Amniotic epithelial cell (primary cell): ENCODE results near the gene SLC38A6.
"Not testable (repeated sequence)": the region's sequence is repeated elsewhere in the genome, so short reads cannot be mapped to it uniquely, and the experiment has no call there.

Experiments
- DNase-seq: peaks from one replicate; pipeline ENCODE4 v3.0.0-alpha.2; 2010; ENCODE audit warnings: low read depth

The SLC38A6 gene

DNA sequence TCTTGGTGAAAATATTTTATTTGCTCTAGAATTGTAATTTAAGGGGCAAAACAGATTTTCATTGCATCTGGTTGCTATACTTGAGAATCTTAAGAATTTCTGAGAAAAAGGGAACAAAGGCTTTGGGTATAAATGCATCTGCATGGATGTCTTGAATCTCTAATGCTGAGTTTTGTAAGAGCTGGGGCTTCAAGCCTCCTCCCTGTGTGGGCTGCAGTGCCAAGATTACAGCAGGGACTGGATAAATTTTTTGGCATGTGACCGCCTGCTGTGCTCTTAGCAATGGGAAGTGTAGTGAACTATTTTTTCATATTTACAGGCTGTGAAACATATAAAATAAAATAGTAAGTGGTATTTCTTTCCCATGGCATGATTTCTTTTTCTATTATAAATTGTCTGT lies 70.0 kb downstream of the SLC38A6 start:
- DNase-seq: no peak

DNA sequence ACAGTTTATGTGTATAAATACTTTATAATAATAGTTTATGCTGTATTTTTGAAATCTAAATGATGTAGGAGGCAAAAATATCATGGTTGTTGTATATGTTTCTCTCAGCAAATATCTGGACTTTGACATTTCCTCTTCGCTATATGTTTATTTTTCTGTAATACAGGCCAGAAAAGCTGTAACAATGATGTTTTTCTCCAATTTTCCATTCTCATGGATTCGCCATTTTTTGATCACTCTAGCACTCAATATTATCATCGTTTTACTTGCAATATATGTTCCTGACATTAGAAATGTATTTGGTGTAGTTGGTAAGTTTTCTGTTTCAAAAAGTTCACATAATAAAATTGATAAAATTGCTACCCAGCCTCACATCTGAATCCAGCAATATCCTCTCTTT lies 70.6 kb downstream of the SLC38A6 start:
- DNase-seq: no peak

DNA sequence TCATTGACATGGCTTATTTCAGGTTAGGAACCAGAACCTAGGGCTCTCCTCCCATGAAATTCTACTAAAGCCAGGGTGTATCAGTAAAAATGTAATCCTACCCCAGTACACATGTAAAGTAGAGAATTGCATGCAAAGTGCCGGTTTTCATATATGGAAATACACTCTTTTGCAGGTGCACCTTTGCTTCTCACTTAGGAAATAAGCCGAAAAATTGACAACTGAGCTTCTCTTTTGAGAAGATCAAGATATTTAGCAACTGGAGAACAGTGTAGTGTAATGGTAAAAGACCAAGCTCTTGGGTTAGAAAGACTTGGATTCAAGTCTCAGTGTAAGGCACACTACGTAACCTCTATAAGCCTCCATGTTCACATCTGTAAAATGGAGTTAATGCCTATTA lies 82.4 kb downstream of the SLC38A6 start:
- DNase-seq: no peak

DNA sequence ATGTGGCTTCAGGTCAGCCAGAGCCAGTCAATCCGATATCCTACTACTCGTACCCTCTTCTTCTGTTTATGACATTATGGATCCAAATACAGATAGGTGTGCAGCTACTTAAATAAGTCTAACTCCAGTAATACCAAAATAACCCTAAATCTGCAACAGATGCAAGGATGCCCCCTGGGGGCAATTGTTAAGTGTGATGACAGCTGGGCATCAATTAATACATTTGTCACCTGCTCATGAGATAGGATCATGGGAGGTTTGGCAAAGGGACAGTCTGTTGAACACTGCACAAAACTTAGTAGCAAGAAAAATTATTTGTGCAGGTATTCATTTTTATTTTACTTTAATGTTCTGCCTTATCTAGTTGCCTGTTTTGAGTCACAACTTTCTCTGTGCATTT lies 83.2 kb downstream of the SLC38A6 start:
- DNase-seq: no peak

DNA sequence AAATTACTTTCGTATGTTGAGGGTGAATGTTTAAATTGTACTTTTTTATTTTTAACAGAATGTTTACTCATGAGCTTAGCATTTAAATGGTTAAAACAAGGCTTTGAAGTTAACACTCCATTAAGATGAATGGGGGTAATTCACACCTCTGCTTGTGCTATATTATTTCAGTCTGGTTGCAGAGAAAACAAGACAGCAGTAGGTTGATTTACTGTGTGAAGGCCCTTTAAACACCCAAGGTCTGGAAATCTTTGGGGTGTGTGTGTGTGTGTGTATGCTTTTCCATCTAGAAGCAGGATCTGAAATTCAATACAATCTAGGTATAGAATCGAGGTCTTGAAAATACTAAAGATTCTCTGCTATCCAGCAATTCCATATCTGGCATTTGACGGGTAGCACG lies 83.8 kb downstream of the SLC38A6 start:
- no peak for DNase-seq

DNA sequence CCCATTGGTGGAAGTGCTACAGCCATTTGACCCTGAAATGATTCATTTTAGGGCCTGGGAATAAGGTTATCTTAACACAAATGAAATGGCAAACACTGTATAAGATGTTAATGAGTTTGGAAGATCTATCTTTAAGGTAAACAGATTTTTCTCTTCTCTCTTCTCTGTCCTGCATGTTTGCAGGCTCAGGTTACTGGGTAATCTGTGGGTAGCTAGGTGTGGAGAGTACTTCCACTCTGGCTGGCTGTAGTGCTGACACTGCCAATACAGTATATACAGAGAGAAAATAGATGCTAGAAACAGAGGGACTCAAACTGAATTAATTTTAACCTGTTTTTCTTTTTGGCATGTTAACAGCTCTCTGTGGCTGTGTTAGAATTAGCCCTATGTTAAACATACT lies 84.6 kb downstream of the SLC38A6 start:
- DNase-seq: no peak

DNA sequence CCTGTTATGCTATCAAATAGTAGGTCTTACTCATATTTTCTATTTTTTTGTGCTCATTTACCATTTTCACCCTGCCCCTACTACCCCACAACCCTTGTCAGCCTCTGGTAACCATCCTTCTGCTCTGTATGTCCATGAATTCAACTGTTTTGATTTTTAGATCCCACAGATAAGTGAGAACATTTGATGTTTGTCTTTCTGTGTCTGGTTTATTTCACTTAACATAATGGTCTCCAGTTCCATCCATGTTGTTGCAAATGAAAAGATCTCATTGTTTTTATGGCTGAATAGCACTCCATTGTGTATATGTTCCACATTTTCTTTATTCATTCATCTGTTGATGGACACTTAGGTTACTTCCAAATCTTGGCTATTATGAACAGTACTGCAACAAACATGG lies 91.4 kb downstream of the SLC38A6 start:
- DNase-seq: not testable (repeated sequence)

DNA sequence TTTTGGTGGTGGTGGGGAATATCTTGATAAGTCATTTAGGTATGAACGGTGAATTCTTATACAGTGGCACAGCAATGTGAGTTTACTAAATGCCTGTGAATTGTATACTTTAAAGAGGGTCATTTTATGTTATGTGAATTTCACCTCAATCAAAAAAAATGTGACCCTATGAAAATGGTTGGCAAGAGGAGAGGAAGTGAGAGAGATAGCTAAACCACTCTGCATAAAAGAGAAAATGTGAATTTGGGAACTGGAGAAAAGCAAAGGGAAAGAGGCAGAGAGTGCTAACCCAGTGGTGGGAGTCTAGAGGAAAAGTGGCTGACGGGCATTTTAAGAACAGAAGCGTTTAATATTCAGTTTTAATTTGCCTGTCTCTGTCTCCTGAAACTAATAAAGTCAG lies 93.8 kb downstream of the SLC38A6 start:
- DNase-seq: no peak

DNA sequence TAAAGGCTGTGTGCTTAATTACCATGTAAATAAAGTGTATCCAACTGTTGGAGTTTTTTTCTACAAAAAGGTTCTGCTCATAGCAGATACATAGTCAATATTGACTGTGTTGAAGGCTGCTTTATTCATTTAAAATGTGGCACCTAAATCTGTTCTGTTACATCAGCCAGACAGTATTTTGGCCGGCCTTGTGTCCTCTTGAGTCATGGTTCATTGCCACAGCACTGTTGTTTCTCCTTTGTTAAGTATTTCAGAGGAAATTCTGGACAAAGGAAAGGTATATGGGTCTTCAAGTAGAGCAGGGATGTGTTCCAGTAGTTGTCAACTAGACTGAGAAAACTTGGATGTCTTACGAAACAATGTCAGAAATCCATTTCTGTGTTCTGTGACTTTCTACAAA lies 95.5 kb downstream of the SLC38A6 start:
- DNase-seq: no peak

DNA sequence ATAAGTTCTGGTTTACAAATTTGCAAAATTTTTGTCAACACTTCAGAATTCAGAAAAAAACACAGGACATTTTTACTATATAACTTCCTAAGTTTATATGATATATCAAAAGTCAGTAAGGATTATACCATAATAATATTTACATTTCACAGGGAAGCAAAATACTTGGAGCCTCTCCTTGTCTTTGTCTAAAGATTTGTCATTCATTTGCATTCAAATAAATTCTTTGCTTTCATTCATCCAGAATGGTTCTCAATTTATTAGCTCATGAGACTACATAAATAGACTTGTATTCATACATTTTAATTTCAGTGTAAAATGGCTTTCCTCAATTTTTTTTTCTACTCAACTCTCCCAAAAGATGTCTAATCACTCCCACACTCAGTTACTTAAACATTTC lies 96.4 kb downstream of the SLC38A6 start:
- DNase-seq: no peak

DNA sequence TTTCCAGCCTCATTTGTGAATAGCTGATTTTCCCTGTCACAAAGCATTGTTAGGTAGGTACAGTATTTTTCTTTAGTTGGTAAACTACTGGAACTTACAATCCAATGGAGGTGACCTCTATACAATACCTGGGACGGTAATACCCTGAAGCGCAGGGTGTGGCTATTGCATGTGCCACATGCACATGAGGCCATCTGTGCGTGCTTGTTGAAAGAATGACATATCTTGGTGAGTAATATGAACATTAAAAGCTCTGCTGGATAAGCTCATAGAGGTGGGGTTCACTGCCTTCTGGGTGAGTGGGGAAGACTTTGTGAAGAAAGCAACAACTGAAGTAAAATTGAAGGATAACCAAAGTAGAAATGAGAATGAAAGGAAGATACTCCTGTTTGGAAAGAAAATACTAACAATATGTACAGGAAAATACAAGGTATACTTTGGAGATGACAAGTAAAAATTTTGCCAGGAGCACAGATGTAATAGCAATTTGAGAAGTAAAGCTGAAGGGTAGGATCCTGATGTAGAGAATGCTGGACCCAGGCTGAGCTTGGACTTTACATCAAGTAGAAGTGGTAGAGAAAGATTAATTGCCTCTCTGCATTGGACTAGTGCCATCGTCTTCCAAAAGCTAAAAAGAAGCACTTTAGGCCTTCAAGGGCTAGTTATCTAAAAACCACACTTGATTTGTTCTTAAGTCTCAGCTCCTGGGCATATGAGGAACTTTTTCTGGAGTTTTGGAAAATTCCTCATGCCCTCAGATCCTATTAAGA lies 97.1 kb downstream of the SLC38A6 start:
- no peak for DNase-seq

DNA sequence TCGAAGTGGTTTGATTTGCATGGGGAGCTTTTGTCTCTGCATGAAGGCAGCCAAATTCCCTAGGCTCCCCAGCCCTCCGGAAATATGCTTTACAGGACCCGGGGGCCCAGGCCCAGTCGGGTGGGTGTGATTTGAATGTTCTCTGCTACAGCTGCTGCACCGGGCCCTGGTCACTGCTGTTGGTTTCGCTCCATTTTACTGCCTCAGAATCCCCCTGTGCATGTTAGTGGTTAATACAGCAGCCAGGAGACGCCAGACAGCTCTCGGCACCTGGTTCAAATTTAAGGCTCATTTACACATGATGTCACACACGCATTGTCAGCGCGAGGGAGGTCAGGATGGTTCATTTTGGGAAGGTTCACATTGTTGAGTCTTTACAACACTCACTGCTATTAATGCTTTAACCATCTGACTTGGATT lies 99.6 kb downstream of the SLC38A6 start:
- no peak for DNase-seq

DNA sequence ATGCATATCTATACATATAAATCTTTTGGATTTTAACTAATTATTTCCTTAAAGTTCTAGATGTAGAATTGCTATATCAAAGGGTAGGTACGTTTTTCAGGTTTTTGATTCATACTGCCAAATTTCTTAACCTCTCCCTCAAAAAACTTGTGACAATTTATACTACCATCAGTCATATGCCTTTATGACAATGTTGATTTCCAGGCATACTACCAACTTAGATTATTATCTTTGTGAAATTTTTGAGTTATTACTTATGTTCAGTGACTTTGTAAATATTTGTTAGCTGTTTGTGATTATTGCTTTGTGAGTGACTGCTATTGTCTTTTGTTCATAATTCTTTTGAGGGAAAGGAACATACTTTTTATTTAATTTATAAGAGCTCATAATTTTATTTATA lies 107.0 kb downstream of the SLC38A6 start:
- DNase-seq: no peak

DNA sequence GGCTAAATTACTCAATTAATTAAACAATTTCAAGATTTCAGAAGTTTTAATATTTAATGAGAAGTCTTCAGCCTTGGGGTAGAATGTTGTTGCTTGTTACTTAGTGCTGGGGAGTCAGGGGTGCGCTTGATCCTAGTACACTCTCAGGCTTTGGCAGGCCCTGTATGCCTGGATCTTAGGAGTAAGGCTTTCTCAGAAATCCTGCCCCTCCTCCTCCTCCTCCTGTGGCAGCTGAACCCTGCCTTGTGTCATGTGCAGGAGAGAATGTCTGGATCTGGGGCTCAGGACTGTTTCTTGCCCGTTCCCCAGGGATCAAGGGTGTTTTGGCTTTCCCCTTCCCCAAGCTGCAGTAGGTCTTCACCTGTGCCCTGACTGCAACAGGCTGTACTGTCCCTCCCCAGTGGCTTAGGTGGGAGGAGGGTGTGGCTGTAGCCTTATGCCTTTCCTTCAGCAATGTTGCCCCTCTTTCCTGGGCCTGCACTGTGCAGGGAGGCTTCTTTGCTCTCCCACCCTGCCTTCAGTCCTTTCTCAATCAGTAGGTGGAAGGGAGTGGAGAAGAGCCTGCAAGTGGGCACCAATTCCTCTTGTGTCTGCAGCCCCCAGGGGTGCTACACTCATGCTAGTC lies 108.2 kb downstream of the SLC38A6 start:
- DNase-seq: no peak

DNA sequence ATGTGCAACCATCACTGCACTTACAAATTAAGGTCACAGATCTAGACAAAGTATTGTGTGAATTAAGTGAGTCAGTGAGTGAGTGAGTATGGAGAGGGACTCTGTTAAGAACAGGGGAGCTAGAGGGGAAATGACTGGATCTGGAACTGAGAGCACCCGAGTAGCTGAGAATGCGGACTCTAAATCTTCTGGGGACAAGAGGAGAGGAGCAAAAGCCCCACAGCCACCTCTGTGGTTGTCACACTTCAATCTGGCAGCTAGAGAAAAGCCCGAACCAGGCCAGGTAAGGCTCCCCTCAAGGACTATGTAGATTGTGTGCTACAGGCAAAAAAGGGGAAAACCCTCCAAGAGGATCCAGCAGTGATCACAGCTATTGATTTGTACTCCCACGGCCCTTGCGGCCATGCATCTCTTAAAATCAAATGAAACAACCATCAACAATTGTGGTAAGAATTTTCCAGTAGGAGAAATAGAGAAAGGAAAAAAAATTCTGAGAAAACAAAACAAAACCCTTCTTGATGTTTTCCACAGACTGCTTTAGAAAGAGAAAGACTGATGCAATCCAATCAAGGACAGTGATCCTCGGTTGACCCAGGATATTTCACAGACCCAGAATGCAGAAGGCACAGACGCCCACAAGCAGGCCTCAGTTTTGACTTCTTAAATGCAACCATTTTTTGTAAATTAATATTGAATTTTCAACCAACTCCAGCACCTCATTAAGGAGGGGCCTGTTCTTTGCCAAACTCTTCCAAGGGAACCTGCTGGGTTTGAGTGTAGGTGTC lies 109.6 kb downstream of the SLC38A6 start:
- DNase-seq: peak; percentile 29

DNA sequence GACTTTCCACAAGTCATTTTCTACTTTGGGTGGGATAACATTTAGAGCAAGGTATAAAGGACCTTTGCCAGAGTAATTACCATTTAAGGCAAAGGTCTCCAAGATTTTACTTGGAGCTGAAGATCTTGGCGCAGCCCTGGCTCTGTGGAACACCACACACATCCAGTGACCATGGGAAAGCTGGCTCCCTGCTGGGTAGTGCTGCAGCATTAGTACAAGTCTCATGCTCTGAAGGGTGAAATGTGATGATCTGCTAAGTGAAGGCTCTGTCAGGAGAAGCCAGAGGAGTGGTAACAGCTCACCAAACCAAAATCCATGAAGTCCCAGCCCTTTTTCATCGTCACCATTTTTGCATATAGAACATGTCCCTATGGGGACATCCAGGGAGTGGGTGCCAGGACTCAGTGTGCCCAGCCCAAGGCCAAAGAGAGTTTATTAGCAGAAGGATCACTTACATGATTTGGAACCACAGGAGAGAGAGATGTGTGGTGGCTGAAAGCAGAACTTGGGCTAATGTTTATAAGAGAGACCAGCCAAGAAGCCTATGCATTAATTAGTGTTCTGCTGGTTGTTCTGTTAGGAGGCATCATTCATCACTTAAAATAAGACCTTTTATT lies 110.7 kb downstream of the SLC38A6 start:
- no peak for DNase-seq

DNA sequence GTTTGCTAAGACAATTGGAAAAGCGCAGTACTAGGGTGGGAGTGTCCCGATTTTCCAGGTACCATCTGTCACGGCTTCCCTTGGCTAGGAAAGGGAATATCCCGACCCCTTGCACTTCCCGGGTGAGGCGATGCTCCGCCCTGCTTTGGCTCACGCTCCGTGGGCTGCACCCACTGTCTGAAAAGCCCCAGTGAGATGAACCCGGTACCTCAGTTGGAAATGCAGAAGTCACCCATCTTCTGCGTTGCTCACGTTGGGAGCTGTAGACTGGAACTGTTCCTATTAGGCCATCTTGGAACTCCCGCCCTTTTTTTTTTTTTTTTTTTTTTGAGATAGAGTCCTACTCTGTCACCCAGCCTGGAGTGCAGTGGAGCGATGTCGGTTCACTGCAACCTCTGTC lies 117.1 kb downstream of the SLC38A6 start:
- DNase-seq: not testable (repeated sequence)

DNA sequence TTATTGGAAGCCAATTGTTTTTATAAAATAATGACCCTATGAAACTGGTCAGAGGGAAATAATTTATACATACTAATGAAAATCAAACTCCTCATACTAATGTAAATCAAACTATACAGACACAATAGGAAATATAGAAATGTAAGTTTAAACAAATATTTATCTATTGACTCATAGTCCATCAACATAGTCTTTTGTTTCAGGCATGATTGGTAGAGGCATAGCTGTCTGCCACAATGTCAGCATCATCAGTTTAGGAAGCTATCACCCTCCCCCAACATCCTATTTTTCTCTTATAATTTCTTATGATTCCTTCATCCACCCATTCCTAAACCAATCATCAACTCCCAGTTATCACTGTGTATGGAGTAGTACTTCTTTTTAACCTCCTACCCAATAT lies 117.7 kb downstream of the SLC38A6 start:
- DNase-seq: no peak

DNA sequence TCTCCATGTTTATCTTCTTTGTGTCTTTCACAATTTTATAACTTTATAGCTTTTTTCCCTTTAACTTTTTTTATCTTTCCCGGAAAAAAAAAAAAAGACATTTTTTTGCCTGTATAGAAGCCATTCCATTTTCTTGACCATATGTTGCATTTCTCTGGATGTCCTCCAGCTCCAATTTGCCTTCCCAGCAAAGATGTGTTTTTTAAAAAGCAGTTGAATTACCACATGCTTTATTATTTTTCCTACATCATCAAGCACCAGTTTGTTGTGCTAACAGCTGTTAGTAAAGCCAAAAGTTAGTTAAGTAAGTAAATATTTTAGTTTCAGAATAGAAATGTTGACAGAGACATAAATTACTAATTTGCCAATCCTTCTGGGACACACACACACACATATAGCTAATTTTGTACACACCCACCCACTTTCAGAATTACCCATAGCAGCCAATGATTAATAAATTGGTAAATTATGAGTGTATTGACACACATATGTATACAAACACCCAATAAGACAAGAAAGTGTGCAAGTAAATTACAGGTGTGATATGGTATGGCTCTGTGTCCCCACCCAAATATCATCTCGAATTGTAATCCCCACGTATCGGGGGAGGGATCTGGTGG lies 118.3 kb downstream of the SLC38A6 start:
- no peak for DNase-seq

DNA sequence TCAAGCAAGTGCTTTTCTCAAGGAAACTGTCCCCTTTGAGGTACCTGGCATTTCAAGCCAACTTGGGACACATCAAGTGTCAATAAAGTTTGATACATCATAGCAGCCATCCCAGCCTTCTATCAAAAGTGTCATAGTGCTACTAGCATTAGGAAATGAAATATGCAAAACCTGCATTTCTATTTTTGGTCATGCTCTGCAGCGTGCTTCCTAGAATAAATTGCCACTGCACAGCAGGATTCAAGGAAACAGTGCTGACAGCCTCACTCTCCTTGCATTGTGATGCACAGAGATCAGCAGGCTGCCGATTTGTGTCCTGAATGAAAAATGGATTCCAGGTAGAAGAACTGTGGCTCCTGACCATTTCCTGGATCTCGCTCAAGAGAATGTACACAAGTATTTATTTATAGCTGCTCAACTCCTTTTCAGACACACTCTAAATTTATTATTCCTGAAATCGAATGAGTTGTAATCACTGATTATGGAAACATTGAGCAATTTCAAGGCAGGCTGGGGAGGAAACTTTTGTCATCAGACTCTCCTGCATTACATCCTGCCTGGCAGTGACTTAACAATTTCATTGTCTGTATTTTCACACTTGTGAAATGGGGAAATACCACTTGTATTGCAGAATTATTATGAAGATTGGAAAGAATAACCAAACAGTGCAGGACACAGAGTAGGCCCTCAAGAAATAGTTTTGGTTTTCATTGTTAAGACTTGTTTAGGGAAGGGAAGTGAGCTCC lies 120.9 kb downstream of the SLC38A6 start:
- DNase-seq: peak; percentile 71
